ENCODE measurements around the gene SLC15A1. TPM values are rescaled to one million over a fixed set of nuclear protein-coding genes. Genes with fewer than 3 reads are reported as not detected.
"Not testable (repeated sequence)": the region's sequence is repeated elsewhere in the genome, so short reads cannot be mapped to it uniquely, and the experiment has no call there.

SLC15A1 gene
- polyA plus RNA-seq, 2 donors = 0.46 to 2.2 TPM

DNA sequence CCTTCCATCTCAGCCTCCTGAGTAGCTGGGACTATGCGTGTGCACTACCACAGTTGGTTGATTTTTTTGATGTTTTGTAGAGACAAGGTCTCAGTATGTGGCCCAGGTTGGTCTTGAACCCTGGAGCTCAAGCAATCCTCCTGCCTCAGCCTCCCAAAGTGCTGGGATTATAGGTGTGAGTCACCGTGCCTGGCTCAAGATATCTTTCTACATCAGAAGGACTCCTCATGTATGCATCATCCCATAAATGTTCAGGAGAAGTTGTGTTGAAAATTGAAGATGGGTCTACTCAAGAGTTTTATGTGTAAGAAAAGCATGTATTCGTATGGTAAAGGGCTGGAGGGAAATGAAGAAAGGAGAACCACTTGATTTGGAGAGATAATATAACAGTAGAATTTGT is 103.8 kb downstream of the SLC15A1 start:
- Histone ChIP-seq H3K4me1 (ENCODE audit: control insufficient read depth in 2 of 2, insufficient read depth in 2 of 2, low read length in 1 of 2) (peaks cover 2 to 5% of the 10 kb centered on the region in 2 donors), H3K27me3 (ENCODE audit: control insufficient read depth in 1 of 2, insufficient read depth in 2 of 2, low read length in 2 of 2) (no peaks in the 10 kb centered on the region), H3K27ac (ENCODE audit: low read depth in 2 of 2, low read length in 1 of 2) (no peak overlapping the region), H3K36me3 (ENCODE audit: control insufficient read depth in 2 of 2, insufficient read depth in 2 of 2, low read length in 1 of 2) (no peaks in the 10 kb centered on the region), H3K9me3 (ENCODE audit: control insufficient read depth in 2 of 2, insufficient read depth in 1 of 2, low read depth in 1 of 2, low read length in 1 of 2) (no peaks in the 10 kb centered on the region), H3K4me3 (ENCODE audit: low read depth in 1 of 2, low read length in 2 of 2) (no peak overlapping the region)
- 82 to 92% methylated on average over 3 of the region's 3 CpGs for WGBS, 2 donors

DNA sequence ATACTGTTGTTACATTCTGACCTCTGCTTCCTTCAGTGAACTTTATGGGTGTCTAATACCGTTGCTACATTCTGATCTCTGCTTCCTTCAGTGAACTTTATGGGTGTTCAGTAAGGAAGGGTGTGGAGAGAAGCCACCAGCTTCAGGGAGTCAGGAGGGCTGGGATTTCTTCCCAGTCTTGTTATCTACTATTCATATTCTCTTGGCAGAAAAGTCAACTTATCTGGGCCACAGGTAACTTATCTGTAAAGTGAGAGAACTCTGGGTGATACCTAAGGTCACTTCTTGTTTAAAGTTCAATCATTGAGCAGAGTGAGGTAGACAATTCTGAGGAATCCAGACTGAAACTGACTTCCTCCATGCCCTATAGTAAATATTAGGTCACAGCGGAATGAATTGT is 104.3 kb downstream of the SLC15A1 start:
- 51 to 81% methylated on average over 2 of the region's 2 CpGs for WGBS, 2 donors
- Histone ChIP-seq H3K36me3 (ENCODE audit: control insufficient read depth in 2 of 2, insufficient read depth in 2 of 2, low read length in 1 of 2) (no peaks in the 10 kb centered on the region), H3K27me3 (ENCODE audit: control insufficient read depth in 1 of 2, insufficient read depth in 2 of 2, low read length in 2 of 2) (no peaks in the 10 kb centered on the region), H3K27ac (ENCODE audit: low read depth in 2 of 2, low read length in 1 of 2) (no peak overlapping the region), H3K9me3 (ENCODE audit: control insufficient read depth in 2 of 2, insufficient read depth in 1 of 2, low read depth in 1 of 2, low read length in 1 of 2) (no peaks in the 10 kb centered on the region), H3K4me1 (ENCODE audit: control insufficient read depth in 2 of 2, insufficient read depth in 2 of 2, low read length in 1 of 2) (peaks cover 2 to 5% of the 10 kb centered on the region in 2 donors), H3K4me3 (ENCODE audit: low read depth in 1 of 2, low read length in 2 of 2) (no peak overlapping the region)

DNA sequence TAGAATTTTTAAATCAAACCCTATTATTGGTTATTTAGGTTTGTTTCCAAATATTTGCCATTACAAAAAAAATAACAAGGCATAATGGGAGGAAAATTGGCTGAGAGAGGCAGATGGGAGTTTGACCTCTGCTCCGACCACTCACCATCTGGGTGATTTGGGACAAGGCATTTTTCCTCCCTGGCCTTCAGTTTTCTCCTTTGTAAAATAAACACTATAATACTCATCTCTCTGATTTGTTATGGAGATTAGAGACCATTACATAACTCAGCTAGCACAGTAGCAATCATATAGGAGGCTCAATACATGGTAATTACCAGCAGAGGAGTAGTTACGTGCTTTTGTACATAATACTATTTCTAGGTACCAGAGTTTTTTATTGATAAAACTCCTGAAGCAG is 105.4 kb downstream of the SLC15A1 start:
- WGBS, 2 donors = 90 to 95% methylated on average over 2 of the region's 2 CpGs
- H3K4me3 ChIP-seq (ENCODE audit: low read depth in 1 of 2, low read length in 2 of 2) = no peak overlapping the region
- no peaks in the 10 kb centered on the region for H3K36me3 ChIP-seq (ENCODE audit: control insufficient read depth in 2 of 2, insufficient read depth in 2 of 2, low read length in 1 of 2)
- peak overlapping the region in 1 of 2 donors; percentile 26 for H3K27ac ChIP-seq (ENCODE audit: low read depth in 2 of 2, low read length in 1 of 2)
- H3K4me1 ChIP-seq (ENCODE audit: control insufficient read depth in 2 of 2, insufficient read depth in 2 of 2, low read length in 1 of 2) = peaks cover 2 to 5% of the 10 kb centered on the region in 2 donors
- no peaks in the 10 kb centered on the region for H3K9me3 ChIP-seq (ENCODE audit: control insufficient read depth in 2 of 2, insufficient read depth in 1 of 2, low read depth in 1 of 2, low read length in 1 of 2)
- no peaks in the 10 kb centered on the region for H3K27me3 ChIP-seq (ENCODE audit: control insufficient read depth in 1 of 2, insufficient read depth in 2 of 2, low read length in 2 of 2)

DNA sequence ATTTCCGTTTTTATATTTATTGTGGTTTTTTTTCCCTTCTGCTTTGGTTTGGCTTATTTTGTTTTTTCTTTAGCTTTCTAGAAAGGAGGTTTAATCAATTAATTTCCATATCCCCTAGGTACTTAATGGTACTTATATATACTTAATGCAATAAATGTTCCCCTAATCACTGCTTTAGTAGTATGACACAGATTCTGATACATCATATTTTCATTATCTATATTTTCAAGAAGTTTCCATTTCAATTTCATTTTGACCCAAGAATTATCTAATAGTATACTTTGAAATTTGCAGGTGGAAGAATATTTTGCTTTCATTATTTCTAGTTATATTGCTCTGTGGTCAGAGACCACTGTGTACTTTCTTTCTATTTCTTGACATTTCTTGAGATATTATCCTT is 109.0 kb downstream of the SLC15A1 start:
- Histone ChIP-seq H3K27ac (ENCODE audit: low read depth in 2 of 2, low read length in 1 of 2) (no peak overlapping the region), H3K36me3 (ENCODE audit: control insufficient read depth in 2 of 2, insufficient read depth in 2 of 2, low read length in 1 of 2) (no peaks in the 10 kb centered on the region), H3K27me3 (ENCODE audit: control insufficient read depth in 1 of 2, insufficient read depth in 2 of 2, low read length in 2 of 2) (no peaks in the 10 kb centered on the region), H3K9me3 (ENCODE audit: control insufficient read depth in 2 of 2, insufficient read depth in 1 of 2, low read depth in 1 of 2, low read length in 1 of 2) (no peaks in the 10 kb centered on the region), H3K4me1 (ENCODE audit: control insufficient read depth in 2 of 2, insufficient read depth in 2 of 2, low read length in 1 of 2) (no peaks in the 10 kb centered on the region), H3K4me3 (ENCODE audit: low read depth in 1 of 2, low read length in 2 of 2) (no peak overlapping the region)
- WGBS, 2 donors = 61 to 66% methylated on average over 1 of the region's 1 CpG

DNA sequence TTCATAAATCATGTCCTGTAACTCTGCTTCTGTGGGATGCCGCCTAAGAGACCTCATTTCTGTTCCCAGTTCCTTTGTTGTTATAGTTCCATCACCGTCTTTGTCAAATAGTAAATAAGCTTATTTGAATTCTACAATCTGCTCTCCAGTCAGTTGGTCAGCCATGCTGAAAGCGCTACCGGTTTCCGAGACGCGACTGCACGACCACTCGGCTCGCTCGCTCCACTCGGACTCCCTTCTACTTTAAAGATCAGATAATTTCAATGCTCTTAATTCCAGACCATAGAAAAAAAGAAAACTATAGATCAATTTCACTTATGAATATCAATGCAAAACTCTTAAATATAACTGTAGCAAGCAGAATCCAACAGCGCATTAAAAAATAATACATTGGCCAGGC is 111.4 kb downstream of the SLC15A1 start:
- no peak overlapping the region for H3K4me3 ChIP-seq (ENCODE audit: low read depth in 1 of 2, low read length in 2 of 2)
- 92 to 94% methylated on average over 13 of the region's 13 CpGs for WGBS, 2 donors
- H3K4me1 ChIP-seq (ENCODE audit: control insufficient read depth in 2 of 2, insufficient read depth in 2 of 2, low read length in 1 of 2) = no peaks in the 10 kb centered on the region
- no peak overlapping the region for H3K27ac ChIP-seq (ENCODE audit: low read depth in 2 of 2, low read length in 1 of 2)
- no peaks in the 10 kb centered on the region for H3K36me3 ChIP-seq (ENCODE audit: control insufficient read depth in 2 of 2, insufficient read depth in 2 of 2, low read length in 1 of 2)
- H3K9me3 ChIP-seq (ENCODE audit: control insufficient read depth in 2 of 2, insufficient read depth in 1 of 2, low read depth in 1 of 2, low read length in 1 of 2) = no peaks in the 10 kb centered on the region
- no peaks in the 10 kb centered on the region for H3K27me3 ChIP-seq (ENCODE audit: control insufficient read depth in 1 of 2, insufficient read depth in 2 of 2, low read length in 2 of 2)

DNA sequence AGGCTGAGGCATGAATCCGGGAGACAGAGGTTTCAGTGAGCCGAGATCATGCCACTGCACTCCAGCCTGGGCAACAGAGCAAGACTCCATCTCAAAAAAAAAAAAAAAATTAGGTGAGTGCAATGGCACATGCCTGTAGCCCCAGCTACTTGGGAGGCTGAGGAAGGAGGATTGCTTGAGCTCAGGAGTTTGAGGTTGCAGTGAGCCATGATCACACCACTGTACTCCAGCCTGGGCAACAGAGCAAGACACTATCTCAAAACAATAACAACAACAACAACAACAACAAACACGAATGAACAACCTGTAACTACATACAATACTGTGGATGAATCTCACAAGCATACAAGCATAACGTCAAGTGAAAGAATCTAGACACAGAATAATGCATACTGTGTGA is 112.7 kb downstream of the SLC15A1 start:
- not testable (repeated sequence) for H3K4me1 ChIP-seq (ENCODE audit: control insufficient read depth in 2 of 2, insufficient read depth in 2 of 2, low read length in 1 of 2); H3K9me3 ChIP-seq (ENCODE audit: control insufficient read depth in 2 of 2, insufficient read depth in 1 of 2, low read depth in 1 of 2, low read length in 1 of 2); H3K27ac ChIP-seq (ENCODE audit: low read depth in 2 of 2, low read length in 1 of 2); H3K27me3 ChIP-seq (ENCODE audit: control insufficient read depth in 1 of 2, insufficient read depth in 2 of 2, low read length in 2 of 2); H3K36me3 ChIP-seq (ENCODE audit: control insufficient read depth in 2 of 2, insufficient read depth in 2 of 2, low read length in 1 of 2); H3K4me3 ChIP-seq (ENCODE audit: low read depth in 1 of 2, low read length in 2 of 2)
- 89 to 90% methylated on average over 4 of the region's 4 CpGs for WGBS, 2 donors

DNA sequence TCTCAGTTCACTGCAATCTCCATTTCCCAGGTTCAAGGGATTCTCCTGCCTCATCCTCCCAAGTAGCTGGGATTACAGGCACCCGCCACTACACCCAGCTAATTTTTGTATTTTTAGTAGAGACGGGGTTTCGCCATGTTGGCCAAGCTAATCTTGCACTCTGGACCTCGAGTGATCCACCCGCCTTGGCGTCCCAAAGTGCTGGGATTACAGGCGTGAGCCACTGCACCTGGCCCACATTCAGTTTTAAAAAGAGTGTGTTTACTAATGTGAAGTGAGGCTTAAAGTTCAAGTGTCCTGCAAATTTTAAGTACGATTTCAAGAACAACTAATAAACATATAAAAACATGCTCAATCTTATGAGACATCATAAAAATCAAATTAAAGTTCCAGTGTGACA is 114.1 kb downstream of the SLC15A1 start:
- H3K36me3 ChIP-seq (ENCODE audit: control insufficient read depth in 2 of 2, insufficient read depth in 2 of 2, low read length in 1 of 2); H3K27me3 ChIP-seq (ENCODE audit: control insufficient read depth in 1 of 2, insufficient read depth in 2 of 2, low read length in 2 of 2); H3K4me1 ChIP-seq (ENCODE audit: control insufficient read depth in 2 of 2, insufficient read depth in 2 of 2, low read length in 1 of 2); H3K4me3 ChIP-seq (ENCODE audit: low read depth in 1 of 2, low read length in 2 of 2); H3K9me3 ChIP-seq (ENCODE audit: control insufficient read depth in 2 of 2, insufficient read depth in 1 of 2, low read depth in 1 of 2, low read length in 1 of 2); H3K27ac ChIP-seq (ENCODE audit: low read depth in 2 of 2, low read length in 1 of 2): not testable (repeated sequence)
- WGBS, 2 donors = 77 to 86% methylated on average over 8 of the region's 8 CpGs

Other genes with a start within 250 kb of the SLC15A1 start
- 100 to 1,000 TPM; 104 to 122 TPM for gene STK24, start 175.6 kb downstream of the SLC15A1 start, polyA plus RNA-seq
- gene DOCK9, start 225.4 kb upstream of the SLC15A1 start, polyA plus RNA-seq = 10 to 100 TPM; 69.1 to 83.1 TPM